Fibroblast of the aortic adventitia (primary cell): ENCODE data around the gene MALSU1. TPM values are rescaled to one million over a fixed set of nuclear protein-coding genes. Genes with fewer than 3 reads are reported as not detected.

Experiments used
- DNase-seq: peaks from one replicate; pipeline ENCODE4 v3.0.0-alpha.2; 2010; ENCODE audit warnings: low read depth
- H3K4me3 ChIP-seq: 2 replicates; pipeline ENCODE4 v1.5.1; 2011; ENCODE audit warnings: low read depth, mild to moderate bottlenecking, control low read depth, low read length, moderate library complexity
- total RNA-seq: library from RNA; depleted of rRNA; stranded (reverse); fragments of >200 nt; gene quantifications from 2 replicates; pipeline ENCODE4 v1.2.3, GENCODE V29; 2012; ENCODE audit warnings: low replicate concordance
- TF ChIP-seq, protein P1 (sequence below): IDR thresholded peaks from 2 replicates; pipeline ENCODE4 v1.5.1; 2011; ENCODE audit warnings: mild to moderate bottlenecking, low read length, control low read depth, inconsistent platforms; ENCODE audit not compliant: insufficient read depth

The MALSU1 gene
- total RNA-seq, 1 donor, result 55.2 TPM

DNA sequence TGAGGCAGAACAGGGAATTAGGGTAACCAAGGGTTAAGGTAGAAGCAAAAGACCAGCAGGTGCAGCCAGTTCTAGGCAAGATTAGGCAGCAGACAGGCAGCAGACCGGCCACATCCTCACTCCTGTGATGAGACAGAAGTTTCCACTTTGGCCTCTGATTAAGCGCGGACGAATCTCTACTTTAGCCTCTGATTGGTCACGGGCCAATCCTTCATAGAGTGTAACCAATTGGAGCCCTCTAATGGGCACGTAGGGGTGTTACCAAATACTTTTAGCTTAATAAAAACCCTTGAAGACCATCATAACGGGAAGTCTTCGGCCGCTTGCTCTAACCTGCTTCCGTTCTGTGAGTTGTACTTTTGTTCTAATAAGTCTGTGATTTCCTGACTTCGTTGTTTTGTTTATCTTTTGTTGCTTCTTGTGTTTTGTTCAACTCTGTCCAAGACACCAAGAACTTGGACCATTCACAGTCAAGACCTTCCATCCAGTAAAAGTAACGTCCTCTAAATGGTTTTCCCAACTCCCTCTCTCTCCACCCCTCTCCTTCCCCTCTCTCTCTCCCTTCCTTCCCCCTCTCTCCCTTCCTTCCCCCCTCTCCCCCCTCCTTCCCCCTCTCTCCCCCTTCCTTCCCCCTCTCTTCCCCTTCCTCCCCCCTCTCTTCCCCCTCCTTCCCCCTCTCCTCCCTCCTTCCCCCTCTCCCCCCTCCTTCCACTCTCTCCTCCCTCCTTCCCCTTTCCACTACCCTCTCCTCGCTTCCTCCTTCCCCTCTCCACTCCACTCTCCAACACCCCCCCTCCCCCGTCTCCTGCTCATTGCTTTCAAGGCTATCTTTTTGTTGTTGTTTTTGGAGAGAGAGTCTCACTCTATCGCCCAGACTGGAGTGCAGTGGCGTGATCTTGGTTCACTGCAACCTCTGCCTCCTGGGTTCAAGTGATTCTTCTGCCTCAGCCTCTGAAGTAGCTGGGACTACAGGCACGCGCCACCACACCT is 13.2 kb upstream of the MALSU1 start:
- TF ChIP-seq, protein P1, sequence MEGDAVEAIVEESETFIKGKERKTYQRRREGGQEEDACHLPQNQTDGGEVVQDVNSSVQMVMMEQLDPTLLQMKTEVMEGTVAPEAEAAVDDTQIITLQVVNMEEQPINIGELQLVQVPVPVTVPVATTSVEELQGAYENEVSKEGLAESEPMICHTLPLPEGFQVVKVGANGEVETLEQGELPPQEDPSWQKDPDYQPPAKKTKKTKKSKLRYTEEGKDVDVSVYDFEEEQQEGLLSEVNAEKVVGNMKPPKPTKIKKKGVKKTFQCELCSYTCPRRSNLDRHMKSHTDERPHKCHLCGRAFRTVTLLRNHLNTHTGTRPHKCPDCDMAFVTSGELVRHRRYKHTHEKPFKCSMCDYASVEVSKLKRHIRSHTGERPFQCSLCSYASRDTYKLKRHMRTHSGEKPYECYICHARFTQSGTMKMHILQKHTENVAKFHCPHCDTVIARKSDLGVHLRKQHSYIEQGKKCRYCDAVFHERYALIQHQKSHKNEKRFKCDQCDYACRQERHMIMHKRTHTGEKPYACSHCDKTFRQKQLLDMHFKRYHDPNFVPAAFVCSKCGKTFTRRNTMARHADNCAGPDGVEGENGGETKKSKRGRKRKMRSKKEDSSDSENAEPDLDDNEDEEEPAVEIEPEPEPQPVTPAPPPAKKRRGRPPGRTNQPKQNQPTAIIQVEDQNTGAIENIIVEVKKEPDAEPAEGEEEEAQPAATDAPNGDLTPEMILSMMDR, result no peak
- H3K4me3 ChIP-seq, result no peak overlapping the region
- no peak for DNase-seq

DNA sequence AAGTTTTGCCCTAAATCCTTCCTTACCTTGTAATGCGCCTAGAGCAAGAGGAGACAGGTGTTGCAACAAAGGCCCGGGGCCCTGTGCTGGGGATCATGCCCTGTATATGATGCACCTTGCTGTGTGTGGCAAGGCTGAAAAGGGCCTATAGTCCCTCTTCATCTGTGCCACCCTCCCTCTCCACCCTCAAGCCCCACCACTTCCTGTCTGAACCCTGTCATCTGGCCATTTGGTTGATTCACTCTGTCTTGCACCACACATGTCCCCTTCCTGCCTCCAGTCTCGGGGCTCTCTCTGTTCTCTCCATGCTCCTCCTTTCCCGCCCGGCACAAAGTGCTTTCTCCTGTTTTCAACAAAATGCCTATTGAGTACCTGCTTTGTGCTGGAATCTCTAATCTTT is 11.5 kb upstream of the MALSU1 start:
- no peak overlapping the region for H3K4me3 ChIP-seq
- no peak for DNase-seq
- TF ChIP-seq, protein P1, result no peak

DNA sequence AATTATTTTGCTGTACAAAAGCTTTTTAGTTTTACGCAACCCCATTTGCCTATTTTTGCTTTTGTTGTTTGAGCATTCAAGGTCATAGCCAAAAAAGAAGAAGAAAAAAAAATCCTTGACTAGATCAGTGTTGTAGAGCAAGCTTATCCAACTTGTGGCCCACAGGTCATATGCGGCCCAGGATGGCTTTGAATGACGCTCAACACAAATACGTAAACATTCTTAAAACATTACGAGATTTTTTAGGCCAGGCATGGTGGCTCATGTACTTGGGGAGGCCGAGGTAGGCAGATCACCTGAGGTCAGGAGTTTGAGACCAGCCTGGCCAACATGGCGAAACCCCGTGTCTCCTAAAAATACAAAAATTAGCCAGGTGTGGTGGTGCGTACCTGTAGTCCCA is 8.1 kb upstream of the MALSU1 start:
- DNase-seq, result no peak
- TF ChIP-seq, protein P1, result no peak
- H3K4me3 ChIP-seq, result no peak overlapping the region

DNA sequence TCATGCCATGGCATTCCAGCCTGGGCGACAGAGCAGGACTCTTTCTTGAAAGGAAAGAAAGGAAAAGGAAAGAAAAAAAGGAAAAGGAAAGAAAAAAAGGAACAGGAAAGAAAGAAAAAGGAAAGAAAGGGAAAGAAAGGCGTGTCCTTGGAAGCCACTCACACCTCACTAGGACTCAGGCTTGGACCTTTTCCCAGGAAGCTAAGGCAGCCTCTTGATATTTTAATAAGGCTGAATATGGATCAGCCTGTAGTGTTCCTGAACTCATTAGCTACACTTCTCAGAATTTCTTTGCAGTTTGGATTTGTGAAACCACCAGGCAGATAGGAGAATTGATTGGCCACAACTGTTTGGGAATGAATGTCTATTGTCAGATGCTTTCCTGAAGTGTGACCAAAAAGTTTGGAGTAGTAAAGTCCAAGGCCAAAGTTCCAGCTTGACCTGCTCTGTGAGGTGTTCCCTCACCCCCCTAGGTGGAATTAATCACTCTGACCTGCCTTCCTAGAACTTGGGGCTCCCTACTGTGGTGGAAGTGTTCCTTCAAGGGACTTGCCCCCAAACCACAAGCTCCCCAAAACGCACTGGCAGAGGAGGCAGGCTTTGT is 7.1 kb upstream of the MALSU1 start:
- H3K4me3 ChIP-seq, result no peak overlapping the region
- TF ChIP-seq, protein P1, result no peak
- DNase-seq, result no peak

DNA sequence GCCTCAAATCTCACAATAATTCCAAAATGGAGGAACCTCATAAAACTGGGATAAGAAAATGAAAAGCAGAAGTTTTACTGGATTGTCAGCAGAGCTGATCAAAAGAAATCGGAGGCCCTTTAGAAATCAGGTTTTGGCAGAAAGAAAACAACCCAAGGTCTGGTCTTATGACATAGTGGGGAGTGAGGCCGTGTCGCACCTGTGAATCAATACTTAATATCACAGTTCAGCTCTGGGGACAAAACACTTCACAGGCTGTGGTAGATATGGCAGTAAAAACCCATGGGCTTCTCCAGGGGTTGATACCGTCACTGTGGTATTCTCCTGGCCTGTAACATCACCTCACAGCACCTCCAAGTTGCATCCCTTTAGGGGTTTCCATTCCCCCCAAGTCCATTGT is 6.5 kb upstream of the MALSU1 start:
- DNase-seq, result no peak
- no peak overlapping the region for H3K4me3 ChIP-seq
- TF ChIP-seq, protein P1, result no peak

DNA sequence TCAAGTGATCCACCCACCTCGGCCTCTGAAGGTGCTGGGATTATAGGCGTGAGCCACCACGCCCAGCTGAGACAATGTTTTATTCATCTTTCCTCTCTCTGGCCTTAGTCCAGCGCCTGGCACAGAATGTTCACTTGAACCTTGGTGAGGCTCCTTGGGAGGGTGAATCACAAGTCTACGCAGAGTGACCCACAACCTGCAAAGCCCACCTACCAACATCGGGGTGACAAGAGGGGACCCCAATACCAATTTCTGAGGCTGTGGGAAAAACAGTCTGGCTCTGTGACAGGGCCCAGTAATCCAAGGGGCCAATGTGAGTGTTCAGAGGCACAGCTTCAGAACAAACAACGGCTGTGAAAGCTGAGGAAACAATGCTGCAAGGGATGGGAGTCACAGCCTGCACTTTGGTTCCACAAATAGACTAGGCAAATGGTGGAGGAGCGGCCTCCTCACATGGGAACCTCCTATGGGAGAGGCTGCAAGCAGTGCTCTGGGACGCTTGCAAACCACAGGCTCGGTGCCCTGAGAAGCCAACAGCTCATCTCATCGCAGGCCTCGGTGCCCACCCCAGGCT is 5.6 kb upstream of the MALSU1 start:
- DNase-seq, result no peak
- no peak overlapping the region for H3K4me3 ChIP-seq
- TF ChIP-seq, protein P1, result no peak
